ENCODE results near the gene HDAC9. TPM values are rescaled to one million over a fixed set of nuclear protein-coding genes. Genes with fewer than 3 reads are reported as not detected.

The HDAC9 gene
- total and polyA plus RNA-seq, 2 of the 13 experiments (the other 11 are each of a cell fraction or from before 2014, with no cell fraction given): 0.05 to 0.07 TPM

- no peak for TF ChIP-seq ZSCAN5A (CRISPR knock-in tag; IDR thresholded peaks at IDR 0.05; ENCODE audit: borderline replicate concordance)
Measured at GRCh38 chr7:18540396-18540795, 44.8 kb downstream of the HDAC9 start (continued).

DNA sequence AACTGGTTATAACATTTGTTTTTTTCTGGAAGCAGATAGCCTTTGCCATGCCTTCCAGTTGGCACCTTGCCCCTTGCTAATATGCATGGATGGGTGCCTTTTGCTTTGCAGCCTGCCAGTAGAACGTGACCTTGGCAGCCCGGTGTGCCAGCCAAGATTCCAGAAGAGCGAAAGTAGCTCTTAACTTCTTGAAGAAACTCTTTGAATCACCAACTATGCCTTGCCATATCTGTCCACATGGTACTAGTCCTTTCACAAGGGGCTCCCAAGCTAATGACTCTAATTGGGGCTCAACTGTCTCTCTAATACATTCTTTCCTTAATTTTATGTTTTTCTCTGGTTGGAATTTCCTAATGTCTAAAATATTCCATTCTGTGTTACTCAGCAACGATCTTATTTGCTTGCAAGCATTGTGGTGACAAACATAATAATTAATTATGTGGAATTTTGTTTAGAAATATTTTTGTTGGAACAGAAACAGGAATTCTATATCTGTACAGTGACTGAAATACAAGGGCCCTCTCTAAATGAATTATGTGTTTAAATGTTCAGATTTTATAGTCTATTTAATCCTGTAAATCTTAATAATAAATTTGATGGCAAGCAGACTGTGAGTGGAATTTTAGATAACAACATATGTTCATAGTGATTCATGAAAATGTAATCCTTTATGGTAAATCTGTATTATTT, 45.8 kb downstream of the HDAC9 start:
- POLR2A ChIA-PET: no interaction called here
- H3K36me3 ChIP-seq (replicated peaks in 1 of 2; ENCODE audit: control insufficient read depth in 1 of 2, insufficient read depth in 2 of 2, low read length in 2 of 2): no peaks in the 10 kb centered on the region
- H2AFZ ChIP-seq (ENCODE audit: low read length): no peak overlapping the region
- no peaks in the 10 kb centered on the region for H3K4me1 ChIP-seq (ENCODE audit: insufficient read depth, low read length)
- in situ Hi-C loops (cut with HindIII; ENCODE audit: extremely low pct_ligation_motif_present, low pct_unique_long_range_greater_than_20kb) (no loop called here), intact Hi-C loops (cut with micrococcal nuclease; ENCODE audit: unreplicated experiment) (no loop called here)
- BruUV-seq (replicated peaks): no TSS peak
- no peaks in the 10 kb centered on the region for H4K20me1 ChIP-seq (ENCODE audit: insufficient read depth, low read length)
- no peaks in the 10 kb centered on the region for H3K9me3 ChIP-seq (ENCODE audit: low read length)
- H3K4me2 ChIP-seq (ENCODE audit: low read depth, low read length): no peak overlapping the region
- H3K9ac ChIP-seq (ENCODE audit: insufficient read depth, low read depth, low read length): no peak overlapping the region
- H3K27me3 ChIP-seq (ENCODE audit: control insufficient read depth in 1 of 2, insufficient read depth in 2 of 2, low read length in 2 of 2): no peaks in the 10 kb centered on the region
- ATAC-seq: no peak
- no peak overlapping the region for H3K27ac ChIP-seq (ENCODE audit: extremely low read length, insufficient read depth, low read length)
- DNase-seq (ENCODE audit: low spot score): no peak
- no peak for FAIRE-seq
- H3K4me3 ChIP-seq (replicated peaks in 1 of 3; ENCODE audit: insufficient read depth in 1 of 3, low read depth in 2 of 3, low read length in 3 of 3): no peak overlapping the region
- 2% methylated on average over 4 of the region's 4 CpGs for WGBS (ENCODE audit: low lambda C conversion rate)
- H3K79me2 ChIP-seq (ENCODE audit: insufficient read depth, low read length): no peaks in the 10 kb centered on the region
- CTCF ChIA-PET (ENCODE audit: low intra/inter-chr PET ratio, low total read pairs): no interaction called here
- TF ChIP-seq HDAC1 (CRISPR knock-in tag; IDR thresholded peaks at IDR 0.05) (no peak), ZNF205 (CRISPR knock-in tag; IDR thresholded peaks at IDR 0.05) (no peak), ZNF235 (CRISPR knock-in tag; IDR thresholded peaks at IDR 0.05; ENCODE audit: borderline replicate concordance) (no peak), ZNF451 (CRISPR knock-in tag; IDR thresholded peaks at IDR 0.05) (no peak), SRSF9 (IDR thresholded peaks at IDR 0.05; ENCODE audit: borderline replicate concordance, insufficient read depth, low read depth, low read length, poor library complexity, severe bottlenecking) (no peak), SP5 (CRISPR knock-in tag; IDR thresholded peaks at IDR 0.05; ENCODE audit: borderline replicate concordance, low read depth) (no peak), THRA (CRISPR knock-in tag; IDR thresholded peaks at IDR 0.05; ENCODE audit: borderline replicate concordance) (no peak), THYN1 (CRISPR knock-in tag; IDR thresholded peaks at IDR 0.05; ENCODE audit: borderline replicate concordance, low read depth) (no peak), THAP11 (CRISPR knock-in tag; IDR thresholded peaks at IDR 0.05) (no peak)
- TF ChIP-seq, protein P1, sequence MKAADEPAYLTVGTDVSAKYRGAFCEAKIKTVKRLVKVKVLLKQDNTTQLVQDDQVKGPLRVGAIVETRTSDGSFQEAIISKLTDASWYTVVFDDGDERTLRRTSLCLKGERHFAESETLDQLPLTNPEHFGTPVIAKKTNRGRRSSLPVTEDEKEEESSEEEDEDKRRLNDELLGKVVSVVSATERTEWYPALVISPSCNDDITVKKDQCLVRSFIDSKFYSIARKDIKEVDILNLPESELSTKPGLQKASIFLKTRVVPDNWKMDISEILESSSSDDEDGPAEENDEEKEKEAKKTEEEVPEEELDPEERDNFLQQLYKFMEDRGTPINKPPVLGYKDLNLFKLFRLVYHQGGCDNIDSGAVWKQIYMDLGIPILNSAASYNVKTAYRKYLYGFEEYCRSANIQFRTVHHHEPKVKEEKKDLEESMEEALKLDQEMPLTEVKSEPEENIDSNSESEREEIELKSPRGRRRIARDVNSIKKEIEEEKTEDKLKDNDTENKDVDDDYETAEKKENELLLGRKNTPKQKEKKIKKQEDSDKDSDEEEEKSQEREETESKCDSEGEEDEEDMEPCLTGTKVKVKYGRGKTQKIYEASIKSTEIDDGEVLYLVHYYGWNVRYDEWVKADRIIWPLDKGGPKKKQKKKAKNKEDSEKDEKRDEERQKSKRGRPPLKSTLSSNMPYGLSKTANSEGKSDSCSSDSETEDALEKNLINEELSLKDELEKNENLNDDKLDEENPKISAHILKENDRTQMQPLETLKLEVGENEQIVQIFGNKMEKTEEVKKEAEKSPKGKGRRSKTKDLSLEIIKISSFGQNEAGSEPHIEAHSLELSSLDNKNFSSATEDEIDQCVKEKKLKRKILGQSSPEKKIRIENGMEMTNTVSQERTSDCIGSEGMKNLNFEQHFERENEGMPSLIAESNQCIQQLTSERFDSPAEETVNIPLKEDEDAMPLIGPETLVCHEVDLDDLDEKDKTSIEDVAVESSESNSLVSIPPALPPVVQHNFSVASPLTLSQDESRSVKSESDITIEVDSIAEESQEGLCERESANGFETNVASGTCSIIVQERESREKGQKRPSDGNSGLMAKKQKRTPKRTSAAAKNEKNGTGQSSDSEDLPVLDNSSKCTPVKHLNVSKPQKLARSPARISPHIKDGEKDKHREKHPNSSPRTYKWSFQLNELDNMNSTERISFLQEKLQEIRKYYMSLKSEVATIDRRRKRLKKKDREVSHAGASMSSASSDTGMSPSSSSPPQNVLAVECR (CRISPR knock-in tag; IDR thresholded peaks at IDR 0.05; ENCODE audit: borderline replicate concordance): no peak
- TF ChIP-seq, protein P2, sequence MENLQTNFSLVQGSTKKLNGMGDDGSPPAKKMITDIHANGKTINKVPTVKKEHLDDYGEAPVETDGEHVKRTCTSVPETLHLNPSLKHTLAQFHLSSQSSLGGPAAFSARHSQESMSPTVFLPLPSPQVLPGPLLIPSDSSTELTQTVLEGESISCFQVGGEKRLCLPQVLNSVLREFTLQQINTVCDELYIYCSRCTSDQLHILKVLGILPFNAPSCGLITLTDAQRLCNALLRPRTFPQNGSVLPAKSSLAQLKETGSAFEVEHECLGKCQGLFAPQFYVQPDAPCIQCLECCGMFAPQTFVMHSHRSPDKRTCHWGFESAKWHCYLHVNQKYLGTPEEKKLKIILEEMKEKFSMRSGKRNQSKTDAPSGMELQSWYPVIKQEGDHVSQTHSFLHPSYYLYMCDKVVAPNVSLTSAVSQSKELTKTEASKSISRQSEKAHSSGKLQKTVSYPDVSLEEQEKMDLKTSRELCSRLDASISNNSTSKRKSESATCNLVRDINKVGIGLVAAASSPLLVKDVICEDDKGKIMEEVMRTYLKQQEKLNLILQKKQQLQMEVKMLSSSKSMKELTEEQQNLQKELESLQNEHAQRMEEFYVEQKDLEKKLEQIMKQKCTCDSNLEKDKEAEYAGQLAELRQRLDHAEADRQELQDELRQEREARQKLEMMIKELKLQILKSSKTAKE (CRISPR knock-in tag; IDR thresholded peaks at IDR 0.05; ENCODE audit: borderline replicate concordance): no peak
